ENCODE data around the gene PHC2.

GRCh38 chr1:33429856-33430691, 821 bp downstream of the PHC2 start:
- TF ChIP-seq CTCF (IDR thresholded peaks at IDR 0.05) = no peak
- no peak for TF ChIP-seq ZFX (IDR thresholded peaks at IDR 0.05; ENCODE audit: borderline replicate concordance)

Measured in 22Rv1 (cell line).